Panc1 (cell line): Measurements from ENCODE around the gene PRR22. TPM values are rescaled to one million over a fixed set of nuclear protein-coding genes. Genes with fewer than 3 reads are reported as not detected.
"Not testable (repeated sequence)": the region's sequence is repeated elsewhere in the genome, so short reads cannot be mapped to it uniquely, and the experiment has no call there.

Experiments used
- ATAC-seq: fragments of 200-7000 bp; cut with Tn5 transposase; 2 replicates; pipeline ENCODE4 v1.9.1; 2020; ENCODE audit warnings: mild to moderate bottlenecking, moderate library complexity
- BruUV-seq: library from RNA; stranded (reverse); fragments of 400-500 nt; replicated peaks from 2 replicates; lab custom pipeline; 2021; lab: Mats Ljungman, UMichigan
- CTCF ChIA-PET: fragments of 300-600 bp; sonication (Branson Sonifier 250); formaldehyde crosslinking; loops from one replicate; lab custom pipeline; 2022; ENCODE audit warnings: antibody characterized with exemption; lab: Charles Lee
- POLR2A ChIA-PET: fragments of 300-600 bp; sonication (Branson Sonifier 250); formaldehyde crosslinking; loops from one replicate; lab custom pipeline; 2022; ENCODE audit warnings: antibody characterized with exemption; lab: Charles Lee
- DNase-seq: peaks from one replicate; pipeline ENCODE4 v3.0.0-alpha.2; 2010; ENCODE audit warnings: low read depth, low spot score
- H3K27ac ChIP-seq: 2 replicates; pipeline ENCODE4 v1.5.1; 2011; ENCODE audit warnings: mild to moderate bottlenecking, low read length, inconsistent platforms
- H3K27me3 ChIP-seq: fragments of 200-500 bp; sonication (Bioruptor generic); 2 replicates; pipeline ENCODE4 v1.6.0; 2014; ENCODE audit warnings: low read length, inconsistent platforms; ENCODE audit not compliant: control insufficient read depth, insufficient read depth
- H3K36me3 ChIP-seq: fragments of 200-500 bp; sonication (Bioruptor generic); 2 replicates; pipeline ENCODE4 v1.5.1; 2014; ENCODE audit warnings: inconsistent platforms, mild to moderate bottlenecking, low read length, moderate library complexity; ENCODE audit not compliant: control insufficient read depth, insufficient read depth
- H3K4me1 ChIP-seq: 2 replicates; pipeline ENCODE4 v1.5.1; 2011; ENCODE audit warnings: inconsistent platforms, mild to moderate bottlenecking, low read length, moderate library complexity; ENCODE audit not compliant: control insufficient read depth, insufficient read depth
- H3K4me3 ChIP-seq, 2 experiments: 2 replicates each; pipeline ENCODE4 v1.5.1; 2011 to 2012; ENCODE audit warnings: low read depth in 2 of 2, low read length in 2 of 2, mild to moderate bottlenecking in 2 of 2, inconsistent platforms in 1 of 2, moderate library complexity in 1 of 2
- H3K9me3 ChIP-seq: fragments of 200-500 bp; sonication (Bioruptor generic); 2 replicates; pipeline ENCODE4 v1.5.1; 2014; ENCODE audit warnings: low read depth, mild to moderate bottlenecking, inconsistent platforms, low read length, moderate library complexity; ENCODE audit not compliant: control insufficient read depth, insufficient read depth
- POLR2AphosphoS5 ChIP-seq: IDR thresholded peaks from 2 replicates; pipeline ENCODE4 v1.6.1; 2012; ENCODE audit warnings: mild to moderate bottlenecking, low read depth, low read length, moderate library complexity
- SIN3A ChIP-seq: IDR thresholded peaks from 2 replicates; pipeline ENCODE4 v1.6.1; 2012; ENCODE audit warnings: low read depth, mild to moderate bottlenecking, low read length, moderate library complexity, borderline replicate concordance; ENCODE audit not compliant: insufficient read depth
- TCF7L2 ChIP-seq: IDR thresholded peaks from 2 replicates; pipeline ENCODE4 v1.6.1; 2011; ENCODE audit warnings: mild to moderate bottlenecking, low read depth, low read length, inconsistent platforms
- in situ Hi-C: cut with HindIII; loops from 2 replicates; pipeline ENCODE4 v1.10.0; 2016; ENCODE audit warnings: low sequenced_read_pairs, low pct_unique_long_range_greater_than_20kb
- intact Hi-C: fragments of 100-400 bp; cut with micrococcal nuclease; formaldehyde crosslinking; loops from one replicate; pipeline ENCODE4 v1.10.0; 2022; ENCODE audit not compliant: unreplicated experiment
- total RNA-seq: library from RNA; stranded (reverse); gene quantifications from one replicate; pipeline ENCODE4 v1.2.1, GENCODE V29; 2021; ENCODE audit not compliant: unreplicated experiment
- TF ChIP-seq, protein P1 (sequence below), 2 experiments: IDR thresholded peaks; 2 replicates each; pipeline ENCODE4 v1.6.1; 2011 to 2012; ENCODE audit warnings: low read depth in 2 of 2, control low read depth in 1 of 2, low read length in 1 of 2, mild to moderate bottlenecking in 1 of 2, moderate library complexity in 1 of 2; ENCODE audit not compliant: insufficient read depth in 1 of 2
- TF ChIP-seq, protein P2 (sequence below): fragments of 450-650 bp; IDR thresholded peaks from 2 replicates; pipeline ENCODE4 v1.5.1; 2017; ENCODE audit warnings: mild to moderate bottlenecking

Gene PRR22
- total RNA-seq, 1 experiment from 2014 or later: 5.9 TPM

DNA sequence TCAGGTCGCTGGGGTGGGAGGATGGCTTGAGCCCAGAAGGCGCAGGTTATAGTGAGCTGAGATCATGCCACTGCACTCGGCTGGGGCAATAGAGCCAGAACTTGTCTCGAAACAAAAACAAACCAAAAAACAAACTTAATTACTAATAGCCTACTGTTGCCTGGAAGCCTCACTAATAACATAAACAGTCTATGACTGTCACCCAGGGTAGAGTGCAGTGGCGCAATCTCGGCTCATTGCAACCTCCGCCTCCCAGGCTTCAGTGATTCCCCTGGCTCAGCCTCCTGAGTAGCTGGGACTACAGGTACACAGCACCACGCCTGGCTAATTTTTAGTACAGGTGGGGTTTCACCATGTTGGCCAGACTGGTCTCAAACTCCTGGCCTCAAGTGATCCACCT lies 46.1 kb downstream of the PRR22 start:
- ChIA-PET POLR2A (interaction anchor here (0.7 kb wide), 1 partner anchor 59 kb away, joined by 10 read pairs; no protein-coding TSS in a partner anchor), CTCF (interaction anchor here (0.6 kb wide), 1 partner anchor 24 kb away, joined by 5 read pairs; no protein-coding TSS in a partner anchor)
- Histone ChIP-seq H3K27me3 (no peaks in the 10 kb centered on the region), H3K4me1 (no peaks in the 10 kb centered on the region), H3K36me3 (no peaks in the 10 kb centered on the region), H3K4me3 (no peak overlapping the region), H3K27ac (no peak overlapping the region), H3K9me3 (no peaks in the 10 kb centered on the region)
- intact Hi-C loops (no loop called here), in situ Hi-C loops (no loop called here)
- TF ChIP-seq POLR2AphosphoS5 (no peak), SIN3A (no peak), TCF7L2 (no peak)
- TF ChIP-seq, protein P1, sequence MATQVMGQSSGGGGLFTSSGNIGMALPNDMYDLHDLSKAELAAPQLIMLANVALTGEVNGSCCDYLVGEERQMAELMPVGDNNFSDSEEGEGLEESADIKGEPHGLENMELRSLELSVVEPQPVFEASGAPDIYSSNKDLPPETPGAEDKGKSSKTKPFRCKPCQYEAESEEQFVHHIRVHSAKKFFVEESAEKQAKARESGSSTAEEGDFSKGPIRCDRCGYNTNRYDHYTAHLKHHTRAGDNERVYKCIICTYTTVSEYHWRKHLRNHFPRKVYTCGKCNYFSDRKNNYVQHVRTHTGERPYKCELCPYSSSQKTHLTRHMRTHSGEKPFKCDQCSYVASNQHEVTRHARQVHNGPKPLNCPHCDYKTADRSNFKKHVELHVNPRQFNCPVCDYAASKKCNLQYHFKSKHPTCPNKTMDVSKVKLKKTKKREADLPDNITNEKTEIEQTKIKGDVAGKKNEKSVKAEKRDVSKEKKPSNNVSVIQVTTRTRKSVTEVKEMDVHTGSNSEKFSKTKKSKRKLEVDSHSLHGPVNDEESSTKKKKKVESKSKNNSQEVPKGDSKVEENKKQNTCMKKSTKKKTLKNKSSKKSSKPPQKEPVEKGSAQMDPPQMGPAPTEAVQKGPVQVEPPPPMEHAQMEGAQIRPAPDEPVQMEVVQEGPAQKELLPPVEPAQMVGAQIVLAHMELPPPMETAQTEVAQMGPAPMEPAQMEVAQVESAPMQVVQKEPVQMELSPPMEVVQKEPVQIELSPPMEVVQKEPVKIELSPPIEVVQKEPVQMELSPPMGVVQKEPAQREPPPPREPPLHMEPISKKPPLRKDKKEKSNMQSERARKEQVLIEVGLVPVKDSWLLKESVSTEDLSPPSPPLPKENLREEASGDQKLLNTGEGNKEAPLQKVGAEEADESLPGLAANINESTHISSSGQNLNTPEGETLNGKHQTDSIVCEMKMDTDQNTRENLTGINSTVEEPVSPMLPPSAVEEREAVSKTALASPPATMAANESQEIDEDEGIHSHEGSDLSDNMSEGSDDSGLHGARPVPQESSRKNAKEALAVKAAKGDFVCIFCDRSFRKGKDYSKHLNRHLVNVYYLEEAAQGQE (IDR thresholded peaks at IDR 0.05; ENCODE audit: insufficient read depth in 1 of 2, low read depth in 2 of 2, low read length in 1 of 2): no peak
- TF ChIP-seq, protein P2, sequence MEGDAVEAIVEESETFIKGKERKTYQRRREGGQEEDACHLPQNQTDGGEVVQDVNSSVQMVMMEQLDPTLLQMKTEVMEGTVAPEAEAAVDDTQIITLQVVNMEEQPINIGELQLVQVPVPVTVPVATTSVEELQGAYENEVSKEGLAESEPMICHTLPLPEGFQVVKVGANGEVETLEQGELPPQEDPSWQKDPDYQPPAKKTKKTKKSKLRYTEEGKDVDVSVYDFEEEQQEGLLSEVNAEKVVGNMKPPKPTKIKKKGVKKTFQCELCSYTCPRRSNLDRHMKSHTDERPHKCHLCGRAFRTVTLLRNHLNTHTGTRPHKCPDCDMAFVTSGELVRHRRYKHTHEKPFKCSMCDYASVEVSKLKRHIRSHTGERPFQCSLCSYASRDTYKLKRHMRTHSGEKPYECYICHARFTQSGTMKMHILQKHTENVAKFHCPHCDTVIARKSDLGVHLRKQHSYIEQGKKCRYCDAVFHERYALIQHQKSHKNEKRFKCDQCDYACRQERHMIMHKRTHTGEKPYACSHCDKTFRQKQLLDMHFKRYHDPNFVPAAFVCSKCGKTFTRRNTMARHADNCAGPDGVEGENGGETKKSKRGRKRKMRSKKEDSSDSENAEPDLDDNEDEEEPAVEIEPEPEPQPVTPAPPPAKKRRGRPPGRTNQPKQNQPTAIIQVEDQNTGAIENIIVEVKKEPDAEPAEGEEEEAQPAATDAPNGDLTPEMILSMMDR: no peak
- DNase-seq (no peak), ATAC-seq (no peak)
- no TSS peak for BruUV-seq

DNA sequence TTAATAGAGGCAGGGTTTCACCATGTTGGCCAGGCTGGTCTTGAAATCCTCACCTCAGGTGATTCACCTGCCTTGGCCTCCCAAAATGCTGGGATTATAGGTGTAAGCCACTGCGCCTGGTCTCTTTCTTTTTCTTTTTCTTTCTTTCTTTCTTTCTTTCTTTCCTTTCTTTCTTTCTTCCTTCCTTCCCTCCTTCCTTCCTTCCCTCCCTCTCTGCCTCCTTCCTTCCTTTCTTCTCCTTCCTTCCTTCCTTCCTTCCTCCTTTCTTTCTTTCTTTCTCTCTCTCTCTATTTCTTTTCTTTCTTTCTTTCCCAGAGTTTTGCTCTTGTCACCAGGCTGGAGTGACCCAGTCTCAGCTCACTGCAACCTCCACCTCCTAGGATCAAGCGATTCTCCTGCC lies 51.4 kb downstream of the PRR22 start:
- intact Hi-C loops, H3K4me3 ChIP-seq, POLR2A ChIA-PET, CTCF ChIA-PET, H3K4me1 ChIP-seq, DNase-seq, in situ Hi-C loops, BruUV-seq, H3K27me3 ChIP-seq, H3K27ac ChIP-seq, H3K36me3 ChIP-seq, H3K9me3 ChIP-seq, ATAC-seq: not testable (repeated sequence)

Other genes starting within 250 kb of the PRR22 start
- gene TINCR, start 216.8 kb downstream of the PRR22 start, total RNA-seq: 2.3 TPM
- gene SAFB2, start 162.0 kb downstream of the PRR22 start, total RNA-seq: 83.5 TPM
- 83.0 TPM for gene SAFB, start 161.7 kb downstream of the PRR22 start, total RNA-seq
- gene MICOS13, start 104.2 kb downstream of the PRR22 start, total RNA-seq: 93.5 TPM
- gene HSD11B1L, start 103.7 kb downstream of the PRR22 start, total RNA-seq: 6.0 TPM
- gene RPL36, start 94.5 kb downstream of the PRR22 start, total RNA-seq: 465 TPM
- 93.0 TPM for gene LONP1, start 64.6 kb downstream of the PRR22 start, total RNA-seq
- gene CATSPERD, start 64.1 kb downstream of the PRR22 start, total RNA-seq: 0.08 TPM
- gene DUS3L, start 6.4 kb upstream of the PRR22 start, total RNA-seq: 39.6 TPM
- 0.80 TPM for gene NRTN, start 20.3 kb upstream of the PRR22 start, total RNA-seq
- gene FUT6, start 55.0 kb upstream of the PRR22 start, total RNA-seq: not detected
- 0.36 TPM for gene FUT3, start 66.7 kb upstream of the PRR22 start, total RNA-seq
- 0.10 TPM for gene FUT5, start 85.8 kb upstream of the PRR22 start, total RNA-seq
- gene NDUFA11, start 119.0 kb upstream of the PRR22 start, total RNA-seq: 242 TPM
- 5.2 TPM for gene VMAC, start 120.1 kb upstream of the PRR22 start, total RNA-seq
- 9.2 TPM for gene CAPS, start 129.5 kb upstream of the PRR22 start, total RNA-seq
- 54.6 TPM for gene RANBP3, start 193.4 kb upstream of the PRR22 start, total RNA-seq